GM12891 (cell line): ENCODE results near the gene ARRB1.

Experiments
- POLR2A ChIP-seq: IDR thresholded peaks from 2 replicates; pipeline ENCODE4 v1.6.1; 2011; ENCODE audit warnings: low read depth, low read length, control low read depth
- SPI1 ChIP-seq: IDR thresholded peaks from 2 replicates; pipeline ENCODE4 v1.6.1; 2011; ENCODE audit warnings: low read depth, low read length, control low read depth
- TAF1 ChIP-seq: IDR thresholded peaks from 2 replicates; pipeline ENCODE4 v1.6.1; 2011; ENCODE audit warnings: low read depth, low read length, control low read depth

GRCh38 chr11:75311858-75312288 lies 39.6 kb downstream of the ARRB1 start:
- no peak for TF ChIP-seq POLR2A
- no peak for TF ChIP-seq TAF1
- no peak for TF ChIP-seq SPI1
